GM18526 (cell line): ENCODE data around the gene DCTN4.

Experiments
- POLR2A ChIP-seq: IDR thresholded peaks from 3 replicates; pipeline ENCODE4 v1.6.1; 2011; ENCODE audit not compliant: insufficient read length; ENCODE audit errors: extremely low read depth

Gene DCTN4

GRCh38 chr5:150710165-150710564, 48.7 kb downstream of the DCTN4 start:
- no peak for TF ChIP-seq POLR2A

- TF ChIP-seq POLR2A, result no peak
These were observed 51.9 kb downstream of the DCTN4 start for GRCh38 chr5:150706776-150707390.

GRCh38 chr5:150703762-150704161, 55.1 kb downstream of the DCTN4 start:
- TF ChIP-seq POLR2A, result no peak

GRCh38 chr5:150700594-150701377, 58.0 kb downstream of the DCTN4 start, which contains the start of gene RBM22:
TSS of gene RBM22 (minus strand) at chr5:150701062. CDS start at chr5:150700985, 77 bp downstream.
- TF ChIP-seq POLR2A, result peak; percentile 85

GRCh38 chr5:150700246-150700593, 58.6 kb downstream of the DCTN4 start:
- TF ChIP-seq POLR2A, result no peak

GRCh38 chr5:150694612-150695011, 64.2 kb downstream of the DCTN4 start:
- no peak for TF ChIP-seq POLR2A

GRCh38 chr5:150692276-150692675, 66.5 kb downstream of the DCTN4 start:
- no peak for TF ChIP-seq POLR2A

GRCh38 chr5:150690760-150691159, 68.1 kb downstream of the DCTN4 start:
- TF ChIP-seq POLR2A, result no peak

GRCh38 chr5:150689120-150689519, 69.7 kb downstream of the DCTN4 start:
- no peak for TF ChIP-seq POLR2A

- TF ChIP-seq POLR2A, result no peak
These were observed 82.2 kb downstream of the DCTN4 start for GRCh38 chr5:150676578-150676977.

- TF ChIP-seq POLR2A, result no peak
These were observed 83.7 kb downstream of the DCTN4 start for GRCh38 chr5:150675069-150675468.

- no peak for TF ChIP-seq POLR2A
These were observed 84.4 kb downstream of the DCTN4 start for GRCh38 chr5:150674341-150674821.

- TF ChIP-seq POLR2A, result no peak
These were observed 85.9 kb downstream of the DCTN4 start for GRCh38 chr5:150672884-150673275.

GRCh38 chr5:150672237-150672883, 86.5 kb downstream of the DCTN4 start:
- TF ChIP-seq POLR2A, result no peak

GRCh38 chr5:150671509-150672236, 87.1 kb downstream of the DCTN4 start:
- TF ChIP-seq POLR2A, result no peak
